HepG2 (cell line): ENCODE measurements around the gene NCOA5. TPM values are rescaled to one million over a fixed set of nuclear protein-coding genes. Genes with fewer than 3 reads are reported as not detected.

Source experiments
- CCAR2 ChIP-seq: fragments of 200-400 bp; formaldehyde crosslinking; optimal IDR thresholded peaks from 2 replicates; pipeline ENCODE3; 2018; ENCODE audit warnings: low read depth, mild to moderate bottlenecking, low read length, moderate library complexity
- CCDC6 ChIP-seq: sonication (generic); formaldehyde crosslinking; IDR thresholded peaks from 2 replicates; pipeline ENCODE4 v1.8.1; 2022; ENCODE audit warnings: mild to moderate bottlenecking, missing genetic modification reagents, moderate library complexity
- DNMT3B ChIP-seq: conservative IDR thresholded peaks from 2 replicates; pipeline ENCODE4 v1.6.1; 2016; ENCODE audit warnings: missing biosample characterization, control low read depth
- E2F5 ChIP-seq: sonication (generic); formaldehyde crosslinking; conservative IDR thresholded peaks from 2 replicates; pipeline ENCODE4 v1.4.0; 2020; ENCODE audit warnings: missing genetic modification reagents
- FLYWCH1 ChIP-seq: sonication (generic); formaldehyde crosslinking; IDR thresholded peaks from 2 replicates; pipeline ENCODE4 v1.8.1; 2023; ENCODE audit warnings: mild to moderate bottlenecking, missing genetic modification reagents
- JARID2 ChIP-seq: sonication (generic); formaldehyde crosslinking; IDR thresholded peaks from 2 replicates; pipeline ENCODE4 v1.8.1; 2023; ENCODE audit warnings: missing genetic modification reagents, inconsistent platforms; ENCODE audit not compliant: insufficient replicate concordance
- MLX ChIP-seq: IDR thresholded peaks from 2 replicates; pipeline ENCODE4 v1.6.1; 2016
- NCOA2 ChIP-seq: sonication (generic); formaldehyde crosslinking; IDR thresholded peaks from 2 replicates; pipeline ENCODE4 v1.8.0; 2022; ENCODE audit warnings: inconsistent platforms
- PBX2 ChIP-seq: IDR thresholded peaks from 2 replicates; pipeline ENCODE4 v1.6.1; 2016; ENCODE audit warnings: control low read depth
- SAP130 ChIP-seq: IDR thresholded peaks from 2 replicates; pipeline ENCODE4 v1.6.1; 2016; ENCODE audit warnings: low read depth
- STAT5B ChIP-seq: sonication (generic); formaldehyde crosslinking; IDR thresholded peaks from 2 replicates; pipeline ENCODE4 v1.4.0; 2020; ENCODE audit warnings: missing genetic modification reagents
- TBP ChIP-seq: sonication (generic); formaldehyde crosslinking; IDR thresholded peaks from 2 replicates; pipeline ENCODE4 v1.5.0; 2020; ENCODE audit warnings: missing genetic modification reagents
- TBX3 ChIP-seq: fragments of 450-650 bp; IDR thresholded peaks from 2 replicates; pipeline ENCODE4 v1.6.1; 2017; ENCODE audit warnings: antibody characterized with exemption, mild to moderate bottlenecking, inconsistent platforms, borderline replicate concordance
- ZBTB3 ChIP-seq: sonication (generic); formaldehyde crosslinking; IDR thresholded peaks from 2 replicates; pipeline ENCODE4 v1.4.0; 2020; ENCODE audit warnings: low read depth, mild to moderate bottlenecking, moderate library complexity, missing genetic modification reagents, borderline replicate concordance
- ZFP36L1 ChIP-seq: sonication (generic); formaldehyde crosslinking; IDR thresholded peaks from 2 replicates; pipeline ENCODE4 v1.8.0; 2022; ENCODE audit warnings: mild to moderate bottlenecking, missing genetic modification reagents, moderate library complexity
- ZNF362 ChIP-seq: sonication (generic); formaldehyde crosslinking; IDR thresholded peaks from 2 replicates; pipeline ENCODE4 v1.4.0; 2020; ENCODE audit warnings: missing genetic modification reagents, mild to moderate bottlenecking, borderline replicate concordance
- ZNF512 ChIP-seq: sonication (generic); formaldehyde crosslinking; IDR thresholded peaks from 2 replicates; pipeline ENCODE4 v1.4.0; 2020; ENCODE audit warnings: mild to moderate bottlenecking, missing genetic modification reagents
- ZNF670 ChIP-seq: sonication (generic); formaldehyde crosslinking; IDR thresholded peaks from 2 replicates; pipeline ENCODE4 v1.8.0; 2022; ENCODE audit warnings: mild to moderate bottlenecking, missing genetic modification reagents, borderline replicate concordance
- ZNF724P ChIP-seq: sonication (generic); formaldehyde crosslinking; IDR thresholded peaks from 2 replicates; pipeline ENCODE4 v1.8.0; 2022; ENCODE audit warnings: missing genetic modification reagents, borderline replicate concordance
- ZNF883 ChIP-seq: sonication (generic); formaldehyde crosslinking; IDR thresholded peaks from 2 replicates; pipeline ENCODE4 v1.5.1; 2020; ENCODE audit warnings: mild to moderate bottlenecking, missing genetic modification reagents; ENCODE audit errors: not compliant biosample characterization
- ZSCAN12 ChIP-seq: sonication (generic); formaldehyde crosslinking; IDR thresholded peaks from 2 replicates; pipeline ENCODE4 v1.9.0; 2021; ENCODE audit warnings: mild to moderate bottlenecking, missing genetic modification reagents
- ZXDC ChIP-seq: sonication (generic); formaldehyde crosslinking; IDR thresholded peaks from 2 replicates; pipeline ENCODE4 v1.5.0; 2020; ENCODE audit warnings: mild to moderate bottlenecking, missing genetic modification reagents
- polyA plus RNA-seq, 8 experiments: library from polyadenylated mRNA; depleted of rRNA in 3 of 8; stranded (reverse) in 7 of 8; unstranded in 1 of 8; fragments of >200 nt; fragmentation: Illumina TruSeq in 4 of 8; extraction: Trizol in 4 of 8; gene quantifications; 2 replicates each; pipeline versions ENCODE4 v1.2.1 to v1.2.3, GENCODE V29; 2011 to 2016; ENCODE audit warnings: low read depth in 4 of 8, missing spikeins in 1 of 8, mixed read lengths in 1 of 8; ENCODE audit not compliant: insufficient read depth in 1 of 8
- total RNA-seq, 5 experiments: library from RNA; depleted of rRNA; stranded (reverse); fragments of >200 nt; fragmentation: Illumina TruSeq; extraction: Trizol; gene quantifications; 2 replicates each; pipeline ENCODE4 v1.2.3, GENCODE V29; 2016; ENCODE audit warnings: low read depth in 1 of 5

Gene NCOA5
- total and polyA plus RNA-seq, 2 of the 13 experiments (the other 11 are each of a cell fraction or from before 2014, with no cell fraction given): 16.5 to 28.4 TPM

- no peak for TF ChIP-seq SAP130 (CRISPR knock-in tag)
- TF ChIP-seq ZXDC: no peak; the same call in 1 of the 2 replicates
- TF ChIP-seq TBP (CRISPR knock-in tag): 0 out of 2 replicates have a peak, but pooled peaks have one; percentile 52
- TF ChIP-seq ZBTB3 (CRISPR knock-in tag): peak; percentile 34; the same call in 1 of the 2 replicates
- peak; percentile 74 for TF ChIP-seq ZNF883 (CRISPR knock-in tag)
- TF ChIP-seq ZNF670 (CRISPR knock-in tag): no peak
- TF ChIP-seq ZNF724P (CRISPR knock-in tag): no peak
- TF ChIP-seq ZSCAN12 (CRISPR knock-in tag): 0 out of 2 replicates have a peak, but pooled peaks have one; percentile 5
- no peak for TF ChIP-seq E2F5 (CRISPR knock-in tag)
- TF ChIP-seq DNMT3B (CRISPR knock-in tag): no peak
- TF ChIP-seq PBX2 (CRISPR knock-in tag): no peak
- TF ChIP-seq NCOA2 (CRISPR knock-in tag): peak; percentile 11; the same call in 1 of the 2 replicates
- peak; percentile 48; the same call in 1 of the 2 replicates for TF ChIP-seq ZNF362 (CRISPR knock-in tag)
- TF ChIP-seq ZFP36L1 (CRISPR knock-in tag): no peak
- no peak for TF ChIP-seq MLX (CRISPR knock-in tag)
- peak; percentile 63; the same call in 1 of the 2 replicates for TF ChIP-seq ZNF512 (CRISPR knock-in tag)
- TF ChIP-seq TBX3: no peak
- TF ChIP-seq CCDC6 (CRISPR knock-in tag): no peak; the same call in 1 of the 2 replicates
- TF ChIP-seq JARID2: no peak
- TF ChIP-seq STAT5B: no peak
- no peak for TF ChIP-seq FLYWCH1 (CRISPR knock-in tag)
- TF ChIP-seq CCAR2: no peak
Observed at GRCh38 chr20:46013829-46014516, 75.8 kb downstream of the NCOA5 start (continued).
